Skin of body (tissue), 2 donors: ENCODE results near the gene LRRC72. TPM values are rescaled to one million over a fixed set of nuclear protein-coding genes. Genes with fewer than 3 reads are reported as not detected.

Source experiments
- DNase-seq: peaks from one replicate; lab custom pipeline; 2025; lab: John Stamatoyannopoulos, UW
- total RNA-seq: library from RNA; depleted of rRNA; stranded (reverse); fragments of >200 nt; gene quantifications from one replicate; pipeline ENCODE4 v1.2.3, GENCODE V29; 2014

Gene LRRC72
- total RNA-seq, 1 donor from 2014 or later = not detected

- DNase-seq = no peak
Observed at GRCh38 chr7:16619979-16620408, 93.4 kb downstream of the LRRC72 start.

- no peak for DNase-seq
Observed at GRCh38 chr7:16626388-16626787, 99.8 kb downstream of the LRRC72 start.

DNA sequence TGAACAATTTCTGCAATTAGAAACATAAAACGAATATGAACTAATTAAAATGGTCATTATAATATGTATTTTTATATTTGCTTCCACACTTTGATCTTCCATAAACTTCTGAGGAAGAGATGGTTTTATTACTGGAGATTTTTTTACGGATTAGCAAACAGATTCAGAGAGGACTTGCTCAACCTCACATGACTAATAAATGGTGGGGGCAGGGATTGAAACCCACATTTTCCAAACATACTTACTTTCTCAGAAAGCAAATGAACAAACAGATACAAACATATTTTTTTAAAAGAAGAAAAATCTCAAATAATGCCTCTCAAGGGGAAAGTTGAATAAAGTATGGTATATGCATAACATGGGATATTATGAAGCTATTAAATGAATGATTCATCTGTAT lies 100.6 kb downstream of the LRRC72 start:
- no peak for DNase-seq

- no peak for DNase-seq
Observed at GRCh38 chr7:16630654-16631053, 104.0 kb downstream of the LRRC72 start.

Other genes starting within 250 kb of the LRRC72 start
- gene CRPPA, start 105.3 kb upstream of the LRRC72 start, total RNA-seq = 4.1 TPM
- 58.9 TPM for gene SOSTDC1, start 61.1 kb upstream of the LRRC72 start, total RNA-seq
- 23.2 TPM for gene ANKMY2, start 118.9 kb downstream of the LRRC72 start, total RNA-seq
- 67.7 TPM for gene BZW2, start 119.4 kb downstream of the LRRC72 start, total RNA-seq
- gene TSPAN13, start 226.9 kb downstream of the LRRC72 start, total RNA-seq = 19.7 TPM